Keratinocyte (primary cell): ENCODE measurements around the gene DMKN.

ENCODE experiments used
- EZH2 ChIP-seq: IDR thresholded peaks from one replicate; pipeline ENCODE4 v1.6.1; 2012; ENCODE audit warnings: inconsistent platforms, mild to moderate bottlenecking, low read length, moderate library complexity
- TF ChIP-seq, protein P1 (sequence below), 3 experiments: IDR thresholded peaks in 1 of 3; conservative IDR thresholded peaks in 1 of 3; optimal IDR thresholded peaks in 1 of 3; 2 replicates in 2 of 3; 3 replicates in 1 of 3; pipeline versions ENCODE3 to v1.5.1; 2011; ENCODE audit warnings: low read length in 3 of 3, mild to moderate bottlenecking in 3 of 3, moderate library complexity in 2 of 3, control low read depth in 1 of 3, inconsistent platforms in 1 of 3; ENCODE audit not compliant: insufficient read depth in 2 of 3; ENCODE audit errors: extremely low read depth in 1 of 3

DNA sequence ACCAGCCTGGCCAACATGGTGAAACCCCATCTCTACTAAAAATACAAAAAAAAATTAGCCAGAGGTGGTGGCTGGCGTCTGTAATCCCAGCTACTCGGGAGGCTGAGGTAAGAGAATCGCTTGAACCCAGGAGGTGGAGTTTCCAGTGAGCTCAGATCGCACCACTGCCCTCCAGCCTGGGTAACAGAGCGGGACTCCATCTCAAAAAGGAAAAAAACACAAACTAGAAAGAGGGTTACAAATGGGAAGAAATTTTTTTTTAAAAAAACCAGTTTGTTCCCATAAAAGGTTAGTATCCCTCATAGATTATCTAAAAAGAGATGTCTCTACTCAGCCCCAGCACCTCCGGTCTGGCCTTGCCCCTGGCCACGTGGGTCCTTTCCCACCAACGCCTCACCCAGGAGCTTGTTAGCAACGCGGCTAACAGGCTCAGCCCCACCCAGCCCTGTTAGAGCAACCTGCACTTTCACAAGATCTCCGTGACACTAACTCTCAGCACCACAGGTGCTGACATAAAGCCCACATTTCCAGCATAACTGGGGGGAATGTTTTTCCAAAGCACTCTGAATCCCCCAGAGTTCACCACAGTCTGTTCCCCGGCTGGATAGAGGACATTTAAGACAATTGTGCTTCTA lies 4.3 kb downstream of the DMKN start:
- TF ChIP-seq, protein P1, sequence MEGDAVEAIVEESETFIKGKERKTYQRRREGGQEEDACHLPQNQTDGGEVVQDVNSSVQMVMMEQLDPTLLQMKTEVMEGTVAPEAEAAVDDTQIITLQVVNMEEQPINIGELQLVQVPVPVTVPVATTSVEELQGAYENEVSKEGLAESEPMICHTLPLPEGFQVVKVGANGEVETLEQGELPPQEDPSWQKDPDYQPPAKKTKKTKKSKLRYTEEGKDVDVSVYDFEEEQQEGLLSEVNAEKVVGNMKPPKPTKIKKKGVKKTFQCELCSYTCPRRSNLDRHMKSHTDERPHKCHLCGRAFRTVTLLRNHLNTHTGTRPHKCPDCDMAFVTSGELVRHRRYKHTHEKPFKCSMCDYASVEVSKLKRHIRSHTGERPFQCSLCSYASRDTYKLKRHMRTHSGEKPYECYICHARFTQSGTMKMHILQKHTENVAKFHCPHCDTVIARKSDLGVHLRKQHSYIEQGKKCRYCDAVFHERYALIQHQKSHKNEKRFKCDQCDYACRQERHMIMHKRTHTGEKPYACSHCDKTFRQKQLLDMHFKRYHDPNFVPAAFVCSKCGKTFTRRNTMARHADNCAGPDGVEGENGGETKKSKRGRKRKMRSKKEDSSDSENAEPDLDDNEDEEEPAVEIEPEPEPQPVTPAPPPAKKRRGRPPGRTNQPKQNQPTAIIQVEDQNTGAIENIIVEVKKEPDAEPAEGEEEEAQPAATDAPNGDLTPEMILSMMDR (optimal IDR thresholded peaks at IDR 0.05 in 1 of 3, IDR thresholded peaks at IDR 0.05 in 1 of 3, conservative IDR thresholded peaks at IDR 0.05 in 1 of 3; ENCODE audit: extremely low read depth in 1 of 3, insufficient read depth in 2 of 3, low read length in 3 of 3) = no peak
- no peak for TF ChIP-seq EZH2
